Activated CD4-positive, alpha-beta T cell treated with anti-CD3 and anti-CD28 coated beads for 36 hours (primary cell): ENCODE data around the gene ABTB1. TPM values are rescaled to one million over a fixed set of nuclear protein-coding genes. Genes with fewer than 3 reads are reported as not detected.

Experiments
- ATAC-seq: fragments of 200-7000 bp; cut with Tn5 transposase; one replicate; pipeline ENCODE4 v1.10.0; 2021; ENCODE audit warnings: mild to moderate bottlenecking, moderate library complexity
- CTCF ChIA-PET: fragments of 350-600 bp; sonication (Branson Sonifier 250); formaldehyde crosslinking; loops from one replicate; lab custom pipeline; 2021; ENCODE audit warnings: antibody characterized with exemption; lab: Charles Lee
- POLR2A ChIA-PET: fragments of 350-600 bp; sonication (Branson Sonifier 250); formaldehyde crosslinking; loops from one replicate; lab custom pipeline; 2021; ENCODE audit warnings: antibody characterized with exemption, inconsistent platforms; lab: Charles Lee
- DNase-seq: peaks from one replicate; pipeline ENCODE4 v3.0.0-alpha.2; 2020
- H3K27ac Mint-ChIP-seq: one replicate; pipeline ENCODE4 v1.8.0; 2021; ENCODE audit warnings: mixed read lengths
- H3K27me3 Mint-ChIP-seq: one replicate; pipeline ENCODE4 v1.8.0; 2021; ENCODE audit warnings: mixed read lengths
- H3K36me3 Mint-ChIP-seq: one replicate; pipeline ENCODE4 v1.8.0; 2021; ENCODE audit warnings: low read depth, mixed read lengths
- H3K4me1 Mint-ChIP-seq: one replicate; pipeline ENCODE4 v1.8.0; 2021; ENCODE audit warnings: mixed read lengths
- H3K4me3 Mint-ChIP-seq: one replicate; pipeline ENCODE4 v1.8.0; 2021; ENCODE audit warnings: mild to moderate bottlenecking, moderate library complexity, mixed read lengths
- H3K9me3 Mint-ChIP-seq: one replicate; pipeline ENCODE4 v1.8.0; 2021; ENCODE audit warnings: low read depth, mixed read lengths
- intact Hi-C, 2 experiments: fragments of 100-400 bp; cut with DNase I in 1 of 2; cut with micrococcal nuclease in 1 of 2; formaldehyde crosslinking; loops; one replicate each; pipeline versions ENCODE4 v1.14.2 to v1.15.1; 2022 to 2024; cut with DNase I, micrococcal nuclease
- total RNA-seq, 2 experiments: library from RNA; stranded (reverse); gene quantifications; one replicate each; pipeline ENCODE4 v1.2.3, GENCODE V29; 2021

ABTB1 gene
- total RNA-seq, 2 experiments from 2014 or later, result 8.3 to 9.6 TPM

GRCh38 chr3:127663151-127663550, 9.6 kb upstream of the ABTB1 start:
- intact Hi-C loops, result no loop called here
- CTCF ChIA-PET, result no interaction called here

GRCh38 chr3:127665165-127665564, 7.6 kb upstream of the ABTB1 start:
- ChIA-PET POLR2A (no interaction called here), CTCF (no interaction called here)
- Mint-ChIP-seq H3K4me1 (no peaks in the 10 kb centered on the region), H3K9me3 (no peaks in the 10 kb centered on the region), H3K27me3 (no peaks in the 10 kb centered on the region), H3K27ac (no peak overlapping the region), H3K4me3 (no peak overlapping the region), H3K36me3 (no peaks in the 10 kb centered on the region)
- no peak for ATAC-seq
- intact Hi-C loops, result no loop called here
- DNase-seq, result no peak

More at GRCh38 chr3:127663151-127663550, 9.6 kb upstream of the ABTB1 start:
- DNase-seq (no peak), ATAC-seq (no peak)
- Mint-ChIP-seq H3K27me3 (no peaks in the 10 kb centered on the region), H3K9me3 (no peaks in the 10 kb centered on the region), H3K36me3 (no peaks in the 10 kb centered on the region), H3K4me3 (no peak overlapping the region), H3K4me1 (no peaks in the 10 kb centered on the region), H3K27ac (no peak overlapping the region)
- POLR2A ChIA-PET, result interaction anchor here (1.3 kb wide), 1 partner anchor 9 kb away, joined by 3 read pairs; no protein-coding TSS in a partner anchor

GRCh38 chr3:127665586-127665985, 7.2 kb upstream of the ABTB1 start:
- Mint-ChIP-seq H3K4me1 (no peaks in the 10 kb centered on the region), H3K27ac (no peak overlapping the region), H3K4me3 (no peak overlapping the region), H3K36me3 (no peaks in the 10 kb centered on the region), H3K9me3 (no peaks in the 10 kb centered on the region), H3K27me3 (no peaks in the 10 kb centered on the region)
- CTCF ChIA-PET, result no interaction called here
- POLR2A ChIA-PET, result no interaction called here
- ATAC-seq (no peak), DNase-seq (no peak)
- intact Hi-C loops, result no loop called here

- CTCF ChIA-PET, result no interaction called here
- H3K4me1 Mint-ChIP-seq, result peaks cover 2% of the 10 kb centered on the region
- H3K9me3 Mint-ChIP-seq, result no peaks in the 10 kb centered on the region
- H3K36me3 Mint-ChIP-seq, result no peaks in the 10 kb centered on the region
- POLR2A ChIA-PET, result no interaction called here
- ATAC-seq (no peak), DNase-seq (no peak)
- no peak overlapping the region for H3K27ac Mint-ChIP-seq
- H3K4me3 Mint-ChIP-seq, result no peak overlapping the region
- intact Hi-C loops, result no loop called here
- H3K27me3 Mint-ChIP-seq, result no peaks in the 10 kb centered on the region
Measured at GRCh38 chr3:127666676-127667075, 6.1 kb upstream of the ABTB1 start.

GRCh38 chr3:127667119-127667681, 5.6 kb upstream of the ABTB1 start:
- intact Hi-C loops, result no loop called here
- CTCF ChIA-PET, result no interaction called here
- H3K36me3 Mint-ChIP-seq, result no peaks in the 10 kb centered on the region
- H3K27me3 Mint-ChIP-seq, result no peaks in the 10 kb centered on the region
- DNase-seq, result no peak
- no peaks in the 10 kb centered on the region for H3K9me3 Mint-ChIP-seq
- ATAC-seq, result no peak
- H3K4me3 Mint-ChIP-seq, result no peak overlapping the region
- POLR2A ChIA-PET, result no interaction called here
- H3K27ac Mint-ChIP-seq, result no peak overlapping the region
- H3K4me1 Mint-ChIP-seq, result peaks cover 2% of the 10 kb centered on the region

GRCh38 chr3:127668906-127669305, 3.8 kb upstream of the ABTB1 start:
- Mint-ChIP-seq H3K4me3 (no peak overlapping the region), H3K9me3 (no peaks in the 10 kb centered on the region), H3K4me1 (peaks cover 7% of the 10 kb centered on the region), H3K27ac (no peak overlapping the region), H3K27me3 (no peaks in the 10 kb centered on the region), H3K36me3 (no peaks in the 10 kb centered on the region)
- DNase-seq, result no peak
- intact Hi-C loops, result no loop called here
- POLR2A ChIA-PET, result interaction anchor here (0.6 kb wide), 1 partner anchor 24 kb away, joined by 6 read pairs; no protein-coding TSS in a partner anchor
- ATAC-seq, result no peak
- CTCF ChIA-PET, result interaction anchor here (0.6 kb wide), 1 partner anchor 14 kb away, joined by 4 read pairs; no protein-coding TSS in a partner anchor

- no peak for DNase-seq
- intact Hi-C loops, result loop anchor here (5.0 kb wide), 2 partner anchors 383 to 1758 kb away; partner anchors contain the start of genes EFCAB12 (in 1 of the 2) and SEC61A1 (in 1 of the 2)
- peaks cover 14% of the 10 kb centered on the region for H3K4me1 Mint-ChIP-seq
- no peaks in the 10 kb centered on the region for H3K27me3 Mint-ChIP-seq
- no peak overlapping the region for H3K27ac Mint-ChIP-seq
- H3K4me3 Mint-ChIP-seq, result no peak overlapping the region
- ATAC-seq, result no peak
- H3K36me3 Mint-ChIP-seq, result no peaks in the 10 kb centered on the region
- ChIA-PET POLR2A (no interaction called here), CTCF (no interaction called here)
- H3K9me3 Mint-ChIP-seq, result no peaks in the 10 kb centered on the region
Measured at GRCh38 chr3:127669541-127670228, 3.1 kb upstream of the ABTB1 start.

GRCh38 chr3:127670229-127670559, 2.6 kb upstream of the ABTB1 start:
- POLR2A ChIA-PET, result no interaction called here

GRCh38 chr3:127670761-127671522, 1.8 kb upstream of the ABTB1 start:
- no peaks in the 10 kb centered on the region for H3K27me3 Mint-ChIP-seq
- ChIA-PET POLR2A (interaction anchor here (0.6 kb wide), 1 partner anchor 435 kb away, joined by 3 read pairs; no protein-coding TSS in a partner anchor), CTCF (interaction anchor here (0.7 kb wide), 1 partner anchor 71 kb away, joined by 3 read pairs; no protein-coding TSS in a partner anchor)
- DNase-seq, result no peak
- no peak for ATAC-seq
- H3K27ac Mint-ChIP-seq, result no peak overlapping the region
- H3K9me3 Mint-ChIP-seq, result no peaks in the 10 kb centered on the region
- intact Hi-C loops, result loop anchor here (5.0 kb wide), 2 partner anchors 381 to 1756 kb away; partner anchors contain the start of genes EFCAB12 (in 1 of the 2) and SEC61A1 (in 1 of the 2)
- peaks cover 19% of the 10 kb centered on the region for H3K4me1 Mint-ChIP-seq
- peak overlapping the region; percentile 88 for H3K4me3 Mint-ChIP-seq
- H3K36me3 Mint-ChIP-seq, result no peaks in the 10 kb centered on the region

More at GRCh38 chr3:127670229-127670559, 2.6 kb upstream of the ABTB1 start:
- DNase-seq (no peak), ATAC-seq (no peak)
- no peaks in the 10 kb centered on the region for H3K36me3 Mint-ChIP-seq
- peaks cover 19% of the 10 kb centered on the region for H3K4me1 Mint-ChIP-seq
- no peaks in the 10 kb centered on the region for H3K9me3 Mint-ChIP-seq
- no peak overlapping the region for H3K4me3 Mint-ChIP-seq
- CTCF ChIA-PET, result interaction anchor here (0.7 kb wide), 1 partner anchor 71 kb away, joined by 3 read pairs; no protein-coding TSS in a partner anchor
- no peaks in the 10 kb centered on the region for H3K27me3 Mint-ChIP-seq
- peak overlapping the region; percentile 25 for H3K27ac Mint-ChIP-seq
- intact Hi-C loops, result loop anchor here (5.0 kb wide), 2 partner anchors 382 to 1757 kb away; partner anchors contain the start of genes EFCAB12 (in 1 of the 2) and SEC61A1 (in 1 of the 2)

GRCh38 chr3:127671523-127672428, 976 bp upstream of the ABTB1 start:
- no peaks in the 10 kb centered on the region for H3K9me3 Mint-ChIP-seq
- H3K4me1 Mint-ChIP-seq, result peaks cover 22% of the 10 kb centered on the region
- H3K27ac Mint-ChIP-seq, result peak overlapping the region; percentile 96
- ATAC-seq (peak; percentile 14), DNase-seq (peak; percentile 49)
- H3K27me3 Mint-ChIP-seq, result no peaks in the 10 kb centered on the region
- ChIA-PET CTCF (interaction anchor here (0.7 kb wide), 1 partner anchor 405 kb away, joined by 5 read pairs; no protein-coding TSS in a partner anchor), POLR2A (interaction anchor here (0.6 to 1.1 kb wide), 2 partner anchors 9 to 435 kb away, joined by 3 read pairs; no protein-coding TSS in a partner anchor)
- peak overlapping the region; percentile 88 for H3K4me3 Mint-ChIP-seq
- intact Hi-C loops, result loop anchor here (1.0 to 5.0 kb wide), 14 partner anchors 26 to 1756 kb away; partner anchors contain the start of genes MCM2 (in 2 of the 2), SEC61A1 (in 2 of the 2), TPRA1 (in 2 of the 2) and ACAD9 (in 1 of the 2)
- no peaks in the 10 kb centered on the region for H3K36me3 Mint-ChIP-seq
